ENCODE measurements around the gene ZBTB4. TPM values are rescaled to one million over a fixed set of nuclear protein-coding genes. Genes with fewer than 3 reads are reported as not detected.

Gene ZBTB4
- total and polyA plus RNA-seq, 2 experiments from 2014 or later: 3.6 to 11.2 TPM

- Histone ChIP-seq H4K20me1 (replicated peaks; ENCODE audit: insufficient read depth) (no peaks in the 10 kb centered on the region), H3K4me1 (ENCODE audit: insufficient read depth) (no peaks in the 10 kb centered on the region), H2AFZ (no peak overlapping the region), H3K36me3 (ENCODE audit: insufficient read depth) (peaks cover 3% of the 10 kb centered on the region; the same call in 1 of the 2 replicates), H3K27ac (ENCODE audit: low read depth) (no peak overlapping the region), H3K4me3 (no peak overlapping the region), H3K4me2 (no peak overlapping the region), H3K27me3 (ENCODE audit: insufficient read depth) (no peaks in the 10 kb centered on the region), H3K79me2 (replicated peaks; ENCODE audit: insufficient read depth) (no peaks in the 10 kb centered on the region), H3K9me2 (ENCODE audit: insufficient read depth) (no peaks in the 10 kb centered on the region), H3F3A (replicated peaks; ENCODE audit: low read depth) (0 out of 2 replicates have a peak, but pooled peaks cover 2% of the 10 kb centered on the region)
- Mint-ChIP-seq H3K4me3 (no peak overlapping the region), H3K27me3 (ENCODE audit: insufficient read depth, low read depth, poor library complexity) (peaks cover 13% of the 10 kb centered on the region), H3K4me1 (0 out of 3 replicates have a peak, but pooled peaks cover 2% of the 10 kb centered on the region), H3K9me3 (no peaks in the 10 kb centered on the region; the same call in 2 of the 3 replicates), H3K27ac (no peak overlapping the region), H3K36me3 (ENCODE audit: low read depth) (peaks cover 52% of the 10 kb centered on the region)
- TF ChIP-seq CTCF (conservative IDR thresholded peaks at IDR 0.05; ENCODE audit: low read depth in 2 of 2) (0 out of 4 replicates have a peak, but pooled peaks of 1 of the 2 experiments have one; percentile 2), NANOG (IDR thresholded peaks at IDR 0.05; ENCODE audit: borderline replicate concordance) (no peak)
- DNase-seq (ENCODE audit: low spot score) (no peak), ATAC-seq (no peak; the same call in 1 of the 3 replicates)
These were observed 34.5 kb upstream of the ZBTB4 start for GRCh38 chr17:7513850-7514419.

- Mint-ChIP-seq H3K4me1 (0 out of 3 replicates have a peak, but pooled peaks cover 2% of the 10 kb centered on the region), H3K27ac (no peak overlapping the region), H3K4me3 (no peak overlapping the region), H3K36me3 (ENCODE audit: low read depth) (peaks cover 62% of the 10 kb centered on the region), H3K27me3 (ENCODE audit: insufficient read depth, low read depth, poor library complexity) (peaks cover 13% of the 10 kb centered on the region), H3K9me3 (no peaks in the 10 kb centered on the region; the same call in 2 of the 3 replicates)
- peaks cover 6% of the 10 kb centered on the region; the same call in 1 of the 2 replicates for H3K36me3 ChIP-seq (ENCODE audit: insufficient read depth)
- no peaks in the 10 kb centered on the region for H3K79me2 ChIP-seq (replicated peaks; ENCODE audit: insufficient read depth)
- DNase-seq (ENCODE audit: low spot score): no peak
- ATAC-seq: no peak
- H2AFZ ChIP-seq: no peak overlapping the region
- H3K27ac ChIP-seq (ENCODE audit: low read depth): no peak overlapping the region
- no peaks in the 10 kb centered on the region for H3K4me1 ChIP-seq (ENCODE audit: insufficient read depth)
- no peak overlapping the region for H3K4me2 ChIP-seq
- H3K9me2 ChIP-seq (ENCODE audit: insufficient read depth): no peaks in the 10 kb centered on the region
- no peaks in the 10 kb centered on the region for H4K20me1 ChIP-seq (replicated peaks; ENCODE audit: insufficient read depth)
- H3F3A ChIP-seq (replicated peaks; ENCODE audit: low read depth): 0 out of 2 replicates have a peak, but pooled peaks cover 2% of the 10 kb centered on the region
- H3K27me3 ChIP-seq (ENCODE audit: insufficient read depth): no peaks in the 10 kb centered on the region
- H3K4me3 ChIP-seq: no peak overlapping the region
- TF ChIP-seq EZH2 (IDR thresholded peaks at IDR 0.05; ENCODE audit: low read depth, unreplicated experiment): no peak
- no peak for TF ChIP-seq ZNF114 (CRISPR knock-in tag; IDR thresholded peaks at IDR 0.05)
- no peak for TF ChIP-seq ZNF462 (CRISPR knock-in tag; IDR thresholded peaks at IDR 0.05)
- no peak for TF ChIP-seq CREB1 (CRISPR knock-in tag; IDR thresholded peaks at IDR 0.05; ENCODE audit: low read depth)
- TF ChIP-seq ETS1 (IDR thresholded peaks at IDR 0.05): no peak
These were observed 33.6 kb upstream of the ZBTB4 start for GRCh38 chr17:7512824-7513540.
